Gastroesophageal sphincter (tissue), 3 donors: ENCODE results near the gene GOLGA3.

Experiments used
- CTCF ChIP-seq, 4 experiments: fragments of 200-600 bp in 2 of 4; fragments of 450-650 bp in 2 of 4; sonication (generic) in 1 of 4; IDR thresholded peaks; one replicate each; pipeline ENCODE4 v1.5.1; 2017 to 2019; ENCODE audit warnings: antibody characterized with exemption in 4 of 4, mild to moderate bottlenecking in 2 of 4, moderate library complexity in 2 of 4
- EP300 ChIP-seq: sonication (generic); formaldehyde crosslinking; IDR thresholded peaks from one replicate; pipeline ENCODE4 v1.6.1; 2017; ENCODE audit warnings: antibody characterized with exemption, mild to moderate bottlenecking
- POLR2A ChIP-seq, 2 donors: fragments of 450-650 bp; IDR thresholded peaks; one replicate each; pipeline ENCODE4 v1.6.1; 2017; ENCODE audit warnings: antibody characterized with exemption in 2 of 2, mild to moderate bottlenecking in 2 of 2, moderate library complexity in 1 of 2
- POLR2AphosphoS5 ChIP-seq: sonication (generic); formaldehyde crosslinking; IDR thresholded peaks from one replicate; pipeline ENCODE4 v1.6.1; 2017; ENCODE audit warnings: antibody characterized with exemption

- TF ChIP-seq CTCF (IDR thresholded peaks at IDR 0.05) (no peak), POLR2A (IDR thresholded peaks at IDR 0.05) (no peak), POLR2AphosphoS5 (no peak), EP300 (no peak)
Observed at GRCh38 chr12:132786192-132786591, 42.5 kb downstream of the GOLGA3 start.
